Psoas muscle (tissue), 8 donors: Measurements from ENCODE around the gene GLT1D1. TPM values are rescaled to one million over a fixed set of nuclear protein-coding genes. Genes with fewer than 3 reads are reported as not detected.

Experiments
- ATAC-seq, 4 donors: fragments of 200-7000 bp; cut with Tn5 transposase; one replicate each; pipeline ENCODE4 v1.9.1; 2020; ENCODE audit warnings: moderate library complexity in 3 of 4, mild to moderate bottlenecking in 2 of 4
- DNase-seq, 2 donors: peaks; one replicate each; pipeline ENCODE4 v3.0.0-alpha.2; 2020
- H3K27ac ChIP-seq: fragments of 200-600 bp; one replicate; pipeline ENCODE4 v1.8.0; 2022
- H3K27me3 ChIP-seq, 3 donors: fragments of 200-600 bp in 1 of 3; one replicate each; pipeline versions ENCODE4 v1.6.1 to v1.8.0; 2013 to 2022; ENCODE audit warnings: low read length in 2 of 3, mild to moderate bottlenecking in 2 of 3, moderate library complexity in 1 of 3; ENCODE audit not compliant: insufficient read depth in 3 of 3
- H3K36me3 ChIP-seq, 2 donors: fragments of 200-600 bp in 1 of 2; one replicate each; pipeline versions ENCODE4 v1.6.1 to v1.8.0; 2013 to 2022; ENCODE audit warnings: low read depth in 1 of 2, mild to moderate bottlenecking in 1 of 2, moderate library complexity in 1 of 2; ENCODE audit not compliant: insufficient read depth in 1 of 2
- H3K4me1 ChIP-seq: fragments of 200-600 bp; one replicate; pipeline ENCODE4 v1.8.0; 2022
- H3K4me3 ChIP-seq: fragments of 200-600 bp; one replicate; pipeline ENCODE4 v1.8.0; 2022; ENCODE audit warnings: mild to moderate bottlenecking
- H3K9me3 ChIP-seq: fragments of 200-600 bp; one replicate; pipeline ENCODE4 v1.8.0; 2022
- WGBS, 3 donors: extraction: QIAGEN DNeasy Blood & Tissue Kit; methylation state at CpG; one replicate each; pipeline versions ENCODE4 v1.1.6 to v1.1.7; 2013; 5-methylcytosine and 5-hydroxymethylcytosine counted together
- intact Hi-C, 2 donors: fragments of 100-400 bp; cut with DNase I; formaldehyde crosslinking; loops; one replicate each; pipeline versions ENCODE4 v1.11.0 to v1.14.2; 2022
- polyA plus RNA-seq, 3 donors: library from polyadenylated mRNA; stranded (reverse); fragments of 200-250 nt; gene quantifications; one replicate each; pipeline ENCODE4 v1.2.3, GENCODE V29; 2013
- total RNA-seq, 4 donors: library from RNA; stranded (reverse); fragmentation: NEBNext Ultra II Directional in 2 of 4; extraction: Animal tissue kit (Norgen Biotek cat#: 25700) in 2 of 4; gene quantifications; one replicate each; pipeline versions ENCODE4 v1.2.1 to v1.2.4, GENCODE V29; 2021 to 2023
- TF ChIP-seq, protein P1 (sequence below): fragments of 200-600 bp; IDR thresholded peaks from one replicate; pipeline ENCODE4 v1.8.0; 2022; ENCODE audit warnings: antibody characterized with exemption
- donor health status: healthy with polysubstance abuse.
- donor health status: DM: no; HTN: no; CAD: no; lungs with moderate emphysema.
- donor health status: Bipolar disorder and iron deficiency.
- donor health status: healthy.
- donor health status: DM: yes; HTN: yes; CAD: no.
- donor health status: DM: no; HTN: no; CAD: no.
- donor health status: DM: no; HTN: no; CAD: no.
- donor health status: DM: yes; HTN: yes; CAD: no.

The GLT1D1 gene
- total and polyA plus RNA-seq, 7 donors: 0.32 to 3.1 (median 0.95) TPM

DNA sequence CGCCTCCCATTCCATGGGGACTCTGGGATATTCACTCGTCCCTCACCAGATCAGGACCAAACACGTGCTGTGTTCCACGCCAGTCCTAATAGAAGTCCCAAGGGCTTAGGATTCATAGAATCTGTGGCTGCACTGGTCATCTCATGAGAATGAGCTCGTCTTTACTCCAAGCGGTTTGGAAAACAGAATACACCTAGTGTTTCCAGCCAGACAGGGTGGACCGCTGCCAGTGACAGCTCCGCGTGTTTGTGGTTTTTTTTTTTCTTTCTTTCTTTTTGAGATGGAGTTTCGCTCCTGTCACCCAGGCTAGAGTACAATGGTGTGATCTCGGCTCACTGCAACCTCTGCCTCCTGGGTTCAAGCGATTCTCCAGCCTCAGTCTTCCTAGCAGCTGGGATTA lies 75.1 kb downstream of the GLT1D1 start:
- DNase-seq (no peak), ATAC-seq (no peak)
- intact Hi-C loops: no loop called here
- Histone ChIP-seq H3K27ac (no peak overlapping the region), H3K4me1 (no peaks in the 10 kb centered on the region), H3K27me3 (no peaks in the 10 kb centered on the region), H3K4me3 (no peak overlapping the region), H3K36me3 (no peaks in the 10 kb centered on the region), H3K9me3 (no peaks in the 10 kb centered on the region)
- TF ChIP-seq, protein P1, sequence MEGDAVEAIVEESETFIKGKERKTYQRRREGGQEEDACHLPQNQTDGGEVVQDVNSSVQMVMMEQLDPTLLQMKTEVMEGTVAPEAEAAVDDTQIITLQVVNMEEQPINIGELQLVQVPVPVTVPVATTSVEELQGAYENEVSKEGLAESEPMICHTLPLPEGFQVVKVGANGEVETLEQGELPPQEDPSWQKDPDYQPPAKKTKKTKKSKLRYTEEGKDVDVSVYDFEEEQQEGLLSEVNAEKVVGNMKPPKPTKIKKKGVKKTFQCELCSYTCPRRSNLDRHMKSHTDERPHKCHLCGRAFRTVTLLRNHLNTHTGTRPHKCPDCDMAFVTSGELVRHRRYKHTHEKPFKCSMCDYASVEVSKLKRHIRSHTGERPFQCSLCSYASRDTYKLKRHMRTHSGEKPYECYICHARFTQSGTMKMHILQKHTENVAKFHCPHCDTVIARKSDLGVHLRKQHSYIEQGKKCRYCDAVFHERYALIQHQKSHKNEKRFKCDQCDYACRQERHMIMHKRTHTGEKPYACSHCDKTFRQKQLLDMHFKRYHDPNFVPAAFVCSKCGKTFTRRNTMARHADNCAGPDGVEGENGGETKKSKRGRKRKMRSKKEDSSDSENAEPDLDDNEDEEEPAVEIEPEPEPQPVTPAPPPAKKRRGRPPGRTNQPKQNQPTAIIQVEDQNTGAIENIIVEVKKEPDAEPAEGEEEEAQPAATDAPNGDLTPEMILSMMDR: no peak
- WGBS, 3 donors: 68 to 78% (median 73%) methylated on average over 12 of the region's 12 CpGs

DNA sequence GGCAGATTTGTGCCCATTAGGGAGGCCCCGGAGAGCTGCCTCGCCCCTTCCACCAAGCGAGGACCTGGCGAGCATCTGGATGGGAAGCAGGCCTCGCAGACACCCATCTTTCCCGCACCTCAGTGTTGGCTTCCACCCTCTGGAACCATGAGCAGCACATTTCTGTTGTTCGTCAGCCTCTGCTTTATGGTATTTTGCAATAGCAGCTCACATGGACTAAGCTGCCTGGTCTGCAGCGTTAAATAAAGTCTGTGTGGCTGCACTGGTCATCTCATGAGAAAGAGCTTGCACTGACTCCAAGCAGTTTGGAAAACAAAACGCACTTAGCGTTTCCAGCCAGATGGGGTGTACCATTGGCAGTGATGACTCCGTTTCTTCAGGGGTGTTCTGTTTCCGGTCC lies 75.8 kb downstream of the GLT1D1 start:
- intact Hi-C loops: no loop called here
- DNase-seq (no peak), ATAC-seq (no peak)
- Histone ChIP-seq H3K27me3 (no peaks in the 10 kb centered on the region), H3K4me1 (no peaks in the 10 kb centered on the region), H3K27ac (no peak overlapping the region), H3K36me3 (no peaks in the 10 kb centered on the region), H3K9me3 (no peaks in the 10 kb centered on the region), H3K4me3 (no peak overlapping the region)
- WGBS, 3 donors: 78 to 82% (median 80%) methylated on average over 12 of the region's 12 CpGs
- TF ChIP-seq, protein P1: no peak

- ATAC-seq (no peak), DNase-seq (no peak)
- Histone ChIP-seq H3K4me3 (no peak overlapping the region), H3K27me3 (no peaks in the 10 kb centered on the region), H3K36me3 (no peaks in the 10 kb centered on the region), H3K4me1 (no peaks in the 10 kb centered on the region), H3K27ac (no peak overlapping the region), H3K9me3 (no peaks in the 10 kb centered on the region)
- TF ChIP-seq, protein P1: no peak
- whole genome bisulfite sequencing, 3 donors: 61 to 66% (median 63%) methylated on average over 13 of the region's 13 CpGs
- intact Hi-C loops: loop anchor here in 1 of 2 donors (10.0 kb wide), 1 partner anchor 146 kb away; no protein-coding TSS in a partner anchor
Measured at GRCh38 chr12:128930606-128931005, 77.3 kb downstream of the GLT1D1 start.

- Histone ChIP-seq H3K27ac (no peak overlapping the region), H3K4me1 (no peaks in the 10 kb centered on the region), H3K27me3 (no peaks in the 10 kb centered on the region), H3K36me3 (no peaks in the 10 kb centered on the region), H3K9me3 (no peaks in the 10 kb centered on the region), H3K4me3 (no peak overlapping the region)
- ATAC-seq (no peak), DNase-seq (no peak)
- intact Hi-C loops: loop anchor here in 1 of 2 donors (10.0 kb wide), 1 partner anchor 148 kb away; no protein-coding TSS in a partner anchor
- WGBS, 3 donors: 80 to 83% (median 82%) methylated on average over 20 of the region's 20 CpGs
- TF ChIP-seq, protein P1: no peak
Measured at GRCh38 chr12:128932521-128932920, 79.2 kb downstream of the GLT1D1 start.

DNA sequence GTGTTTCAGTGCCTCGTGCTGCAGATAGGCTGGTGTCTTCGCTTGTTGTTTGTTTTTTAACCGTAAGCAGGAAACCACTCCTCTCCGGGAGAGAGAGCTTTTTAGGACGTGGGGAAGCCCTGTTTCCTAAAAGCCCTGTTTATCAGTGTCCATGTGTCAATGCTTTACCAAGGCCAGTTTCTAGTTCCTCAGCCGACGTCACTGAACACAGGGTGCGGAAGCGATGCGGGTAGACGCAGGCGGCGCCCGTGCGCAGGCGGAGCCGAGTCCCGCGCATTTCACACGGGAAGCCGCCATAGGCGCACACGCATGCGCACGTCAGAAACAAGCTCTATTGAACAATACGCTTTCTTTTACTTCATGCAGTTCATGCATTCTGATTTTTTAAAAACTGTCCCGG lies 79.8 kb downstream of the GLT1D1 start:
- no peaks in the 10 kb centered on the region for H3K4me1 ChIP-seq
- H3K27ac ChIP-seq: no peak overlapping the region
- DNase-seq (no peak), ATAC-seq (no peak)
- intact Hi-C loops: loop anchor here in 1 of 2 donors (10.0 kb wide), 1 partner anchor 148 kb away; no protein-coding TSS in a partner anchor
- TF ChIP-seq, protein P1: no peak
- 78 to 85% (median 81%) methylated on average over 27 of the region's 27 CpGs for WGBS, 3 donors
- H3K27me3 ChIP-seq: no peaks in the 10 kb centered on the region
- no peaks in the 10 kb centered on the region for H3K36me3 ChIP-seq
- no peaks in the 10 kb centered on the region for H3K9me3 ChIP-seq
- no peak overlapping the region for H3K4me3 ChIP-seq
